ENCODE measurements around the gene ERI2.

DNA sequence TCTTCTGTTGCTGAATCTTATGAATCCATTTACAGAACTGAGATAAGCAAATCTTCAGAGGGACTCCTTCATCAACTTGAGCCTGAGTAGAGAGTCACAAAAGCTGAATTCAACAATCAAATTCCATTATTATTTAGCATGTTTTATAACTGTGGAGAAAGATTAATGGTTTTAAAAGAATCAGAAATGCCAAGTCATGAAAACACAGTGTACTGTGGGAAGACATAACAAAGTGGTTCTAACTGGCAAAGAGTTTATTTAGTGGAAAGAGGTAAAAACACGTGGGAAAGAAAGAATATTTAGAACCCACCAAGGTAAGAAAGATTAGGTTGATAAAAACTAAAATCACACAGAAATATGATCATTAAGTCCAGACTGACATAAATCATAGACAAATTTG, 5.0 kb downstream of the ERI2 start:
- TF ChIP-seq CREB1 (CRISPR knock-in tag; IDR thresholded peaks at IDR 0.05) (no peak), JUN (CRISPR knock-in tag; IDR thresholded peaks at IDR 0.05) (no peak), NFYB (CRISPR knock-in tag; conservative IDR thresholded peaks at IDR 0.05; ENCODE audit: low read depth) (no peak), CTCF (IDR thresholded peaks at IDR 0.05) (no peak), ZNF263 (CRISPR knock-in tag; IDR thresholded peaks at IDR 0.05; ENCODE audit: low read depth) (no peak), ZNF423 (CRISPR knock-in tag; IDR thresholded peaks at IDR 0.05) (no peak), USF1 (CRISPR knock-in tag; IDR thresholded peaks at IDR 0.05) (no peak), USF2 (CRISPR knock-in tag; IDR thresholded peaks at IDR 0.05) (no peak), MAX (CRISPR knock-in tag; IDR thresholded peaks at IDR 0.05) (no peak), TP53 (CRISPR knock-in tag; IDR thresholded peaks at IDR 0.05) (no peak)
- TF ChIP-seq, protein P1, sequence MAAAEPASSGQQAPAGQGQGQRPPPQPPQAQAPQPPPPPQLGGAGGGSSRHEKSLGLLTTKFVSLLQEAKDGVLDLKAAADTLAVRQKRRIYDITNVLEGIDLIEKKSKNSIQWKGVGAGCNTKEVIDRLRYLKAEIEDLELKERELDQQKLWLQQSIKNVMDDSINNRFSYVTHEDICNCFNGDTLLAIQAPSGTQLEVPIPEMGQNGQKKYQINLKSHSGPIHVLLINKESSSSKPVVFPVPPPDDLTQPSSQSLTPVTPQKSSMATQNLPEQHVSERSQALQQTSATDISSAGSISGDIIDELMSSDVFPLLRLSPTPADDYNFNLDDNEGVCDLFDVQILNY (CRISPR knock-in tag; IDR thresholded peaks at IDR 0.05), result no peak
- TF ChIP-seq, protein P2, sequence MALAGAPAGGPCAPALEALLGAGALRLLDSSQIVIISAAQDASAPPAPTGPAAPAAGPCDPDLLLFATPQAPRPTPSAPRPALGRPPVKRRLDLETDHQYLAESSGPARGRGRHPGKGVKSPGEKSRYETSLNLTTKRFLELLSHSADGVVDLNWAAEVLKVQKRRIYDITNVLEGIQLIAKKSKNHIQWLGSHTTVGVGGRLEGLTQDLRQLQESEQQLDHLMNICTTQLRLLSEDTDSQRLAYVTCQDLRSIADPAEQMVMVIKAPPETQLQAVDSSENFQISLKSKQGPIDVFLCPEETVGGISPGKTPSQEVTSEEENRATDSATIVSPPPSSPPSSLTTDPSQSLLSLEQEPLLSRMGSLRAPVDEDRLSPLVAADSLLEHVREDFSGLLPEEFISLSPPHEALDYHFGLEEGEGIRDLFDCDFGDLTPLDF (CRISPR knock-in tag; IDR thresholded peaks at IDR 0.05), result no peak
- TF ChIP-seq, protein P3, sequence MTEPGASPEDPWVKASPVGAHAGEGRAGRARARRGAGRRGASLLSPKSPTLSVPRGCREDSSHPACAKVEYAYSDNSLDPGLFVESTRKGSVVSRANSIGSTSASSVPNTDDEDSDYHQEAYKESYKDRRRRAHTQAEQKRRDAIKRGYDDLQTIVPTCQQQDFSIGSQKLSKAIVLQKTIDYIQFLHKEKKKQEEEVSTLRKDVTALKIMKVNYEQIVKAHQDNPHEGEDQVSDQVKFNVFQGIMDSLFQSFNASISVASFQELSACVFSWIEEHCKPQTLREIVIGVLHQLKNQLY (CRISPR knock-in tag; IDR thresholded peaks at IDR 0.05), result no peak
- TF ChIP-seq, protein P4, sequence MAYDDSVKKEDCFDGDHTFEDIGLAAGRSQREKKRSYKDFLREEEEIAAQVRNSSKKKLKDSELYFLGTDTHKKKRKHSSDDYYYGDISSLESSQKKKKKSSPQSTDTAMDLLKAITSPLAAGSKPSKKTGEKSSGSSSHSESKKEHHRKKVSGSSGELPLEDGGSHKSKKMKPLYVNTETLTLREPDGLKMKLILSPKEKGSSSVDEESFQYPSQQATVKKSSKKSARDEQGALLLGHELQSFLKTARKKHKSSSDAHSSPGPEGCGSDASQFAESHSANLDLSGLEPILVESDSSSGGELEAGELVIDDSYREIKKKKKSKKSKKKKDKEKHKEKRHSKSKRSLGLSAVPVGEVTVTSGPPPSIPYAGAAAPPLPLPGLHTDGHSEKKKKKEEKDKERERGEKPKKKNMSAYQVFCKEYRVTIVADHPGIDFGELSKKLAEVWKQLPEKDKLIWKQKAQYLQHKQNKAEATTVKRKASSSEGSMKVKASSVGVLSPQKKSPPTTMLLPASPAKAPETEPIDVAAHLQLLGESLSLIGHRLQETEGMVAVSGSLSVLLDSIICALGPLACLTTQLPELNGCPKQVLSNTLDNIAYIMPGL (CRISPR knock-in tag; IDR thresholded peaks at IDR 0.05), result no peak

Measured in WTC11 (cell line).